ENCODE data around the gene SLAIN2.

DNA sequence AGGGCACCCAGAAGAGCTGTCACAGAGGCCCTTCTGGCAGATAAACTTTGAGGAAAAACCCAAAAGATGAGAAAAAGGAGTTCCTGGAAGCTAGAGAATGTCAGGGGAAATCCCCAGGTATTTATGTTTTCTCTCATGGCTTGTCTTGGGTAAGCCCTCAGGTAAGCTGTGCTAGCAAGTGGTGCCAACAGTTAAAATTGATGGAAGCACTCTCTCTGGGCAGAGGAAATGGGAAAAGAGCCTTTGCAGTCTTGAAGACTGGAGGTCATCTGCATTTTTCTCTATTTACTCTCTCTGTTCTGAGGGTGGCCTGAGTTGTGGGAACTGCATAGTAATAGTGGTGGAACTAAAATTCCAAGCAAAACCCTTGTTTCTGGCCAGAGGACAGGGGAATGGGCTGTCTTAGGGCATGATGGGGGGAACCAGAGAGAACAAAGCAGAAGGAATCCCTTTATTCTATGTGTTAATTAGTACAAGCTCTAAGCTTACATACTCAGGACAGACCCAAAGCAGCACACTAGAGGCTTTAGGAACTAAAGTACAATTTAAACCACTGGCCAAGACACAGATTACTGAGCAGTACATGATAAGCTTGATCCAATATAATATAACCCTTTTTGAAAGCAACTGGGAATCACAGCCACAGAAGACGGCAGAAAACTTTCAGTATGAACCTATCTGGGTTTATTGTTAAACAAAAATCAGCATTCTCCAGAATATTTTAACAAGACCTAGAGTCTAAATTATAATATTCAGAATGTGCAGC is 88.6 kb downstream of the SLAIN2 start:
- TF ChIP-seq CTCF (conservative IDR thresholded peaks at IDR 0.05): no peak
- no peak for TF ChIP-seq ZFX (IDR thresholded peaks at IDR 0.05)
